Gastroesophageal sphincter (tissue), 3 donors: ENCODE measurements around the gene ZBTB47.

ENCODE experiments used
- POLR2A ChIP-seq, 2 donors: fragments of 450-650 bp; IDR thresholded peaks; one replicate each; pipeline ENCODE4 v1.6.1; 2017; ENCODE audit warnings: antibody characterized with exemption in 2 of 2, mild to moderate bottlenecking in 2 of 2, moderate library complexity in 1 of 2
- POLR2AphosphoS5 ChIP-seq: sonication (generic); formaldehyde crosslinking; IDR thresholded peaks from one replicate; pipeline ENCODE4 v1.6.1; 2017; ENCODE audit warnings: antibody characterized with exemption
- TF ChIP-seq, protein P1 (sequence below), 4 experiments: fragments of 200-600 bp in 2 of 4; fragments of 450-650 bp in 2 of 4; sonication (generic) in 1 of 4; IDR thresholded peaks; one replicate each; pipeline ENCODE4 v1.5.1; 2017 to 2019; ENCODE audit warnings: antibody characterized with exemption in 4 of 4, mild to moderate bottlenecking in 2 of 4, moderate library complexity in 2 of 4

DNA sequence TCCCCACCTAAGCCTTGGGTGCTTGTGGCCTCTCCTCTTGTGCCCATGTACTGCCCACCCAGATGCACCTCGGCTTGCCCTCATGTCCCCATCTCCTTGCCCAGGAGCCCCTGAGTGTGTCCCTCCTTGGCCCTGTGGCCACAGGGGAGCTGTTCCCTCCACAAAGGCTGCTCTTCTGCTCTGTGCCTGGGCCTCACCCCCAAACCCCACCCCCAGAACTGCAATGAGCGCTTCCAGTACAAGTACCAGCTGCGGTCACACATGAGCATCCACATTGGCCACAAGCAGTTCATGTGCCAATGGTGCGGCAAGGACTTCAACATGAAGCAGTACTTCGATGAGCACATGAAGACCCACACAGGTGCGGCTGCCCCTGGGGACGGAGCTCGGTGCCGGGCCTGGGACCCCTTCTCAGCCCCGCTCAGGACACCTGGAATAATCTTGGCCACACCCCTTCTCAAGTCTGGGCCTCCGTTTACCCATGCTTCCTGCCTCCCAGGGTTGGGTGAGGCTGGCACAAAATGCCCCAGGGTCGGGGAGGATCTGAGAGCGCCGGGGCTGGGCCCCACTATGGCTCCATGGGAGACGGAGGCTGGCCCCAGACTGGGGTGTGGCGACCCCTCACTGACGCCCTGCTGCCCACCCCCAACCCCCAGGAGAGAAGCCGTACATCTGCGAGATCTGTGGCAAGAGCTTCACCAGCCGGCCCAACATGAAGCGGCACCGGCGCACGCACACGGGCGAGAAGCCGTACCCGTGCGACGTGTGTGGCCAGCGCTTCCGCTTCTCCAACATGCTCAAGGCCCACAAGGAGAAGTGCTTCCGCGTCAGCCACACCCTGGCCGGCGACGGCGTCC is 10.3 kb downstream of the ZBTB47 start:
- no peak for TF ChIP-seq POLR2A (IDR thresholded peaks at IDR 0.05)
- no peak for TF ChIP-seq POLR2AphosphoS5
- TF ChIP-seq, protein P1, sequence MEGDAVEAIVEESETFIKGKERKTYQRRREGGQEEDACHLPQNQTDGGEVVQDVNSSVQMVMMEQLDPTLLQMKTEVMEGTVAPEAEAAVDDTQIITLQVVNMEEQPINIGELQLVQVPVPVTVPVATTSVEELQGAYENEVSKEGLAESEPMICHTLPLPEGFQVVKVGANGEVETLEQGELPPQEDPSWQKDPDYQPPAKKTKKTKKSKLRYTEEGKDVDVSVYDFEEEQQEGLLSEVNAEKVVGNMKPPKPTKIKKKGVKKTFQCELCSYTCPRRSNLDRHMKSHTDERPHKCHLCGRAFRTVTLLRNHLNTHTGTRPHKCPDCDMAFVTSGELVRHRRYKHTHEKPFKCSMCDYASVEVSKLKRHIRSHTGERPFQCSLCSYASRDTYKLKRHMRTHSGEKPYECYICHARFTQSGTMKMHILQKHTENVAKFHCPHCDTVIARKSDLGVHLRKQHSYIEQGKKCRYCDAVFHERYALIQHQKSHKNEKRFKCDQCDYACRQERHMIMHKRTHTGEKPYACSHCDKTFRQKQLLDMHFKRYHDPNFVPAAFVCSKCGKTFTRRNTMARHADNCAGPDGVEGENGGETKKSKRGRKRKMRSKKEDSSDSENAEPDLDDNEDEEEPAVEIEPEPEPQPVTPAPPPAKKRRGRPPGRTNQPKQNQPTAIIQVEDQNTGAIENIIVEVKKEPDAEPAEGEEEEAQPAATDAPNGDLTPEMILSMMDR (IDR thresholded peaks at IDR 0.05) = no peak
